MCF 10A (cell line): ENCODE data around the gene STT3B. TPM values are rescaled to one million over a fixed set of nuclear protein-coding genes. Genes with fewer than 3 reads are reported as not detected.

Experiments used
- BruUV-seq: library from RNA; stranded (reverse); fragments of 400-500 nt; replicated peaks from 2 replicates; lab custom pipeline; 2021; lab: Mats Ljungman, UMichigan
- CTCF ChIA-PET: fragments of 300-600 bp; sonication (Branson Sonifier 250); formaldehyde crosslinking; extraction: SDS; loops from one replicate; lab custom pipeline; 2021; ENCODE audit warnings: antibody characterized with exemption, inconsistent platforms; lab: Yijun Ruan, JAX
- POLR2A ChIA-PET: fragments of 300-600, 350-650 bp; sonication (Branson Sonifier 250); formaldehyde crosslinking; extraction: SDS; loops from one replicate; lab custom pipeline; 2020; ENCODE audit warnings: antibody characterized with exemption, inconsistent platforms; lab: Yijun Ruan, JAX
- DNase-seq: peaks from one replicate; pipeline ENCODE4 v3.0.0-alpha.2; 2018; ENCODE audit not compliant: unreplicated experiment
- H3K27ac Mint-ChIP-seq: one replicate; pipeline ENCODE4 v1.8.0; 2022; ENCODE audit warnings: mild to moderate bottlenecking, low read depth, mixed read lengths; ENCODE audit not compliant: unreplicated experiment
- H3K27me3 Mint-ChIP-seq: one replicate; pipeline ENCODE4 v1.8.0; 2022; ENCODE audit warnings: mixed read lengths; ENCODE audit not compliant: insufficient read depth, unreplicated experiment
- H3K36me3 Mint-ChIP-seq: one replicate; pipeline ENCODE4 v1.8.0; 2022; ENCODE audit warnings: mild to moderate bottlenecking, moderate library complexity, mixed read lengths; ENCODE audit not compliant: insufficient read depth, unreplicated experiment
- H3K4me1 Mint-ChIP-seq: one replicate; pipeline ENCODE4 v1.8.0; 2022; ENCODE audit warnings: mixed read lengths; ENCODE audit not compliant: insufficient read depth, unreplicated experiment
- H3K4me3 Mint-ChIP-seq: one replicate; pipeline ENCODE4 v1.8.0; 2022; ENCODE audit warnings: mild to moderate bottlenecking, moderate library complexity, mixed read lengths; ENCODE audit not compliant: unreplicated experiment
- H3K9me3 Mint-ChIP-seq: one replicate; pipeline ENCODE4 v1.8.0; 2022; ENCODE audit warnings: mixed read lengths; ENCODE audit not compliant: unreplicated experiment
- CTCF ChIP-seq: fragments of 200-600 bp; IDR thresholded peaks from one replicate; pipeline ENCODE4 v1.8.0; 2022; ENCODE audit warnings: antibody characterized with exemption, mild to moderate bottlenecking; ENCODE audit not compliant: unreplicated experiment
- intact Hi-C: fragments of 100-400 bp; cut with micrococcal nuclease; formaldehyde crosslinking; loops from 2 replicates; pipeline ENCODE4 v1.14.1; 2022
- total RNA-seq: library from RNA; stranded (reverse); gene quantifications from 2 replicates; pipeline ENCODE4 v1.2.3, GENCODE V29; 2022

STT3B gene
- total RNA-seq, 1 experiment from 2014 or later, result 118 TPM

GRCh38 chr3:31661993-31662670, 129.4 kb downstream of the STT3B start:
- TF ChIP-seq CTCF, result no peak
- no TSS peak for BruUV-seq
- Mint-ChIP-seq H3K27me3 (no peaks in the 10 kb centered on the region), H3K36me3 (peaks cover 74% of the 10 kb centered on the region), H3K4me1 (no peaks in the 10 kb centered on the region), H3K4me3 (no peak overlapping the region), H3K9me3 (no peaks in the 10 kb centered on the region), H3K27ac (no peak overlapping the region)
- no peak for DNase-seq
- ChIA-PET CTCF (interaction anchor here (0.6 to 0.7 kb wide), 2 partner anchors 136 to 483 kb away, joined by 3 read pairs; no protein-coding TSS in a partner anchor), POLR2A (no interaction called here)
- intact Hi-C loops, result no loop called here

GRCh38 chr3:31664031-31664430, 131.3 kb downstream of the STT3B start:
- peaks cover 8% of the 10 kb centered on the region for H3K4me1 Mint-ChIP-seq
- H3K27ac Mint-ChIP-seq, result no peak overlapping the region
- intact Hi-C loops, result no loop called here
- CTCF ChIA-PET, result no interaction called here
- H3K27me3 Mint-ChIP-seq, result no peaks in the 10 kb centered on the region
- H3K36me3 Mint-ChIP-seq, result peaks cover 62% of the 10 kb centered on the region
- BruUV-seq, result no TSS peak
- POLR2A ChIA-PET, result no interaction called here
- no peak for TF ChIP-seq CTCF
- H3K4me3 Mint-ChIP-seq, result no peak overlapping the region
- no peaks in the 10 kb centered on the region for H3K9me3 Mint-ChIP-seq
- no peak for DNase-seq

DNA sequence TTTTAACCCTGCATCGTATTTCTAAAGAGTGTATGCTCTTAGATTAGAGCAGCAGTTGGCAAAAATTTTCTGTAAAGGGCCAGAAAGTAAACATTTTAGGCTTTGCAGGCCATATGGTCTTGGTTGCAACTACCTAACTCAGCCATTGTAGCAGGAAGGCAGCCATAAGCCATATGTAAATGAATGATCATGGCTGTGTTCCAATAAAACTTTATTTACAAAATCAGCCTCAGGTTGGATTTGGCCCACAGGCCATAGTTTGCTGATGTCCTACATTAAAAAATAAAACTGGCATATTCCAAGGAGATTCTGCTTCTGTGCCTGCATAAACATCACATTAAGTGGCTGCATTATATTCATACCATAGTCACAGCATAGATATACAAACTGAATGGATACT, 134.9 kb downstream of the STT3B start:
- no peaks in the 10 kb centered on the region for H3K27me3 Mint-ChIP-seq
- H3K27ac Mint-ChIP-seq, result no peak overlapping the region
- no TSS peak for BruUV-seq
- no peak overlapping the region for H3K4me3 Mint-ChIP-seq
- POLR2A ChIA-PET, result interaction anchor here (0.6 to 1.2 kb wide), 2 partner anchors 315 to 513 kb away, joined by 3 read pairs; no protein-coding TSS in a partner anchor
- intact Hi-C loops, result no loop called here
- CTCF ChIA-PET, result no interaction called here
- no peak for DNase-seq
- H3K9me3 Mint-ChIP-seq, result no peaks in the 10 kb centered on the region
- peaks cover 53% of the 10 kb centered on the region for H3K36me3 Mint-ChIP-seq
- no peak for TF ChIP-seq CTCF
- H3K4me1 Mint-ChIP-seq, result peaks cover 17% of the 10 kb centered on the region

- no peak overlapping the region for H3K4me3 Mint-ChIP-seq
- no peaks in the 10 kb centered on the region for H3K27me3 Mint-ChIP-seq
- intact Hi-C loops, result no loop called here
- H3K4me1 Mint-ChIP-seq, result peaks cover 17% of the 10 kb centered on the region
- peak; percentile 61 for DNase-seq
- ChIA-PET POLR2A (interaction anchor here (0.6 to 0.9 kb wide), 2 partner anchors 439 to 512 kb away, joined by 3 to 4 read pairs; no protein-coding TSS in a partner anchor), CTCF (no interaction called here)
- no peak for TF ChIP-seq CTCF
- peak overlapping the region; percentile 51 for H3K27ac Mint-ChIP-seq
- no peaks in the 10 kb centered on the region for H3K9me3 Mint-ChIP-seq
- no TSS peak for BruUV-seq
- peaks cover 54% of the 10 kb centered on the region for H3K36me3 Mint-ChIP-seq
Measured at GRCh38 chr3:31668242-31668641, 135.5 kb downstream of the STT3B start.
